GM06990 (cell line): ENCODE results near the gene SEC62.

Source experiments
- DNase-seq: peaks from one replicate; pipeline ENCODE4 v3.0.0-alpha.2; 2011; ENCODE audit not compliant: insufficient read length; ENCODE audit errors: extremely low read depth
- H3K27me3 ChIP-seq: replicated peaks from 2 replicates; pipeline ENCODE4 v1.6.0; 2011; ENCODE audit warnings: low read length; ENCODE audit not compliant: control insufficient read depth, insufficient read depth
- H3K36me3 ChIP-seq: 2 replicates; pipeline ENCODE4 v1.5.1; 2011; ENCODE audit warnings: low read length; ENCODE audit not compliant: control insufficient read depth, insufficient read depth
- H3K4me3 ChIP-seq: replicated peaks from 2 replicates; pipeline ENCODE4 v1.5.1; 2011; ENCODE audit warnings: low read depth, mild to moderate bottlenecking, control low read depth, low read length
- TF ChIP-seq, protein P1 (sequence below): IDR thresholded peaks from 2 replicates; pipeline ENCODE4 v1.5.1; 2011; ENCODE audit warnings: low read length, control low read depth, mild to moderate bottlenecking, inconsistent platforms; ENCODE audit not compliant: insufficient read depth, poor library complexity, severe bottlenecking

SEC62 gene

DNA sequence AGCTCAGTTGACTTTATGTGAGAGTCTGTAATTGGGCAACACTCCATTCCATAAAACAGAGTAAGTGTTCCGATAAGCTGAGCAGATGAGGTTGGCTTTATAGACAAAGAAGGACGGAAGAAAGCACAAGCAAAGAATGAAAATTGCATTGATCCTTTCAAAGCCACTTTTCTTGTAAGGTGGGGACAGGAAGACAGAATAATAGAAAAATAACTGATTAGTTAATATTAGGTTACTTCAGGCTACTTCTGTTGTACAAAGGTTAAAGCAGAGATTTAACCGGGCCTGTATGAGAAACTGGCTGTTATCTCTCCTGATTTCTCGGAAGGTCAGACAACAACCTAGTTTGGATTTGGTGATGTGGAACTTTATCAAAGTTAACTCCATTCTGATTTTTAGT lies 55.7 kb downstream of the SEC62 start:
- H3K27me3 ChIP-seq = no peaks in the 10 kb centered on the region
- no peak for DNase-seq
- no peaks in the 10 kb centered on the region for H3K36me3 ChIP-seq
- H3K4me3 ChIP-seq = no peak overlapping the region
- TF ChIP-seq, protein P1, sequence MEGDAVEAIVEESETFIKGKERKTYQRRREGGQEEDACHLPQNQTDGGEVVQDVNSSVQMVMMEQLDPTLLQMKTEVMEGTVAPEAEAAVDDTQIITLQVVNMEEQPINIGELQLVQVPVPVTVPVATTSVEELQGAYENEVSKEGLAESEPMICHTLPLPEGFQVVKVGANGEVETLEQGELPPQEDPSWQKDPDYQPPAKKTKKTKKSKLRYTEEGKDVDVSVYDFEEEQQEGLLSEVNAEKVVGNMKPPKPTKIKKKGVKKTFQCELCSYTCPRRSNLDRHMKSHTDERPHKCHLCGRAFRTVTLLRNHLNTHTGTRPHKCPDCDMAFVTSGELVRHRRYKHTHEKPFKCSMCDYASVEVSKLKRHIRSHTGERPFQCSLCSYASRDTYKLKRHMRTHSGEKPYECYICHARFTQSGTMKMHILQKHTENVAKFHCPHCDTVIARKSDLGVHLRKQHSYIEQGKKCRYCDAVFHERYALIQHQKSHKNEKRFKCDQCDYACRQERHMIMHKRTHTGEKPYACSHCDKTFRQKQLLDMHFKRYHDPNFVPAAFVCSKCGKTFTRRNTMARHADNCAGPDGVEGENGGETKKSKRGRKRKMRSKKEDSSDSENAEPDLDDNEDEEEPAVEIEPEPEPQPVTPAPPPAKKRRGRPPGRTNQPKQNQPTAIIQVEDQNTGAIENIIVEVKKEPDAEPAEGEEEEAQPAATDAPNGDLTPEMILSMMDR = no peak

DNA sequence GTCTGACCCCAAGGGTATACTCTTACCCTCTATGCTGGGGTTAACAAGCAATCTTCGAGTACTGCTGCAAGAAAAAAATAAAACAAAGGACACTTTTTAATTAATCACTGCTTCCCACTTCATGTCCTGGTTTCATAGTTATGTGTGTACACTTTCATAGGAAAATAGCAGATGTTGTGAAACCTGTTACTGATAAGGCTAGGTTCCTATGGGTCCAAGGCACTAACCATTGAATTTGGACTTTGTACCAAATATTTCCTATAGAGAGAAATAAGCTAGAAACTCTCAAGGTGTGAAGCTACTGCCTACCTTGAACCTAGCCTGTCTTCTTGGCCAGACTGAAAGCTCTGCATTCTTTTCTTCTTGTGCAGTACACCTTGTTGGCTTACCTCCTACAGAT lies 56.6 kb downstream of the SEC62 start:
- no peaks in the 10 kb centered on the region for H3K36me3 ChIP-seq
- H3K27me3 ChIP-seq = no peaks in the 10 kb centered on the region
- DNase-seq = no peak
- H3K4me3 ChIP-seq = no peak overlapping the region
- TF ChIP-seq, protein P1 = no peak

DNA sequence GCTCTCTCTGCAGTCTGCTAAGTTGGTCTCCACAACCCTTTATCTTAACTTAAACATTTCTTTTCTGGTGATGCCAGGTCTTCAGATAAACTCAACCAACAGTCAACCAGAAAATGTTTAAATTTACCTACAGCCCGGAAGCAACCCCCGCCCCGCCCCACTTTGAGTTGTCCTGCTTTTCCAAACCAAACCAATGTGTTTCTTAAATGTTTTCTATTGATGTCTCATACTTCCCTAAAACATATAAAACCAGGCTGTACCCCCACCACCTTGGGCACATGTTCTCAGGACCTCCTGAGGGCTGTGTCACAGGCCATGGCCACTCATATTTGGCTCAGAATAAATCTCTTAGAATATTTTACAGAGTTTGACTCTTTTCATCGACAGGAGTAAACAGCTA lies 58.0 kb downstream of the SEC62 start:
- Histone ChIP-seq H3K4me3 (no peak overlapping the region), H3K27me3 (no peaks in the 10 kb centered on the region), H3K36me3 (no peaks in the 10 kb centered on the region)
- no peak for DNase-seq
- TF ChIP-seq, protein P1 = no peak

DNA sequence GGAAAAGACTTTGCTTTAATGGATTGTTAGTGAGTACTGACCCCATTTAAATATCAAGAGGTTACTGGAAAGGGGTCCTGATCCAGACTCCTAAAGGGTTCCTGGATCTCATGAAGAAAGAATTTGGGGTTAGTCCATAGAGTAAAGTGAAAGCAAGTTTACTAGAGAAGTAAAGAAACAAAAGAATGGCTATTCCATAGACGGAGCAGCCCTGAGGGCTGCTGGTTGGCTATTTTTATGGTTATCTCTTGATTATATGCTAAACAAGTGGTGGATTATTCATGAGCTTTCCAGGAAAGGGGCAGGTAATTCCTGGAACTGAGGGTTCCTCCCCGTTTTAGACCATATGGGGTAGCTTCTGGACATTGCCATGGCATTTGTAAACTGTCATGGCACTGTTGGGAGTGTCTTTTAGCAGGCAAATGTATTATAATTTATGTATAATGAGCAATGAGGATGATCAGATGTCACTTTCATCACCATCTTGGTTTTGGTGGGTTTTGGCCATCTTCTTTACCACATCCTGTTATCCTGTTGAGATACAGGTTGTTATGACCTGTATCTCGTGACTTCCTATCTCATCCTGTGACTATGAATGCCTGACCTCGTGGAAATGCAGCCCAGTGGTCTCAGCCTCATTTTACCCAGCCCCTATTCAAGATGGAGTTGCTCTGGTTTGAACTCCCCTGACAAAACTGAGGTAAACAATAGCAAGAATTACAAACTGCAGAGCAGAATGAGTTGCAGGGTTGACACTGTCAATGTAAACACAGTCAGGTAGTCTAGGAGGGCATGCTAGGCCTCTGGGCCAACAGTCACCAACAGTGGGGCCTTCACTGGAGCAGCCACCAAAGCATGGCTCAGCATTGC lies 60.9 kb downstream of the SEC62 start:
- no peak for DNase-seq
- H3K4me3 ChIP-seq = no peak overlapping the region
- TF ChIP-seq, protein P1 = no peak
- H3K27me3 ChIP-seq = no peaks in the 10 kb centered on the region
- no peaks in the 10 kb centered on the region for H3K36me3 ChIP-seq

DNA sequence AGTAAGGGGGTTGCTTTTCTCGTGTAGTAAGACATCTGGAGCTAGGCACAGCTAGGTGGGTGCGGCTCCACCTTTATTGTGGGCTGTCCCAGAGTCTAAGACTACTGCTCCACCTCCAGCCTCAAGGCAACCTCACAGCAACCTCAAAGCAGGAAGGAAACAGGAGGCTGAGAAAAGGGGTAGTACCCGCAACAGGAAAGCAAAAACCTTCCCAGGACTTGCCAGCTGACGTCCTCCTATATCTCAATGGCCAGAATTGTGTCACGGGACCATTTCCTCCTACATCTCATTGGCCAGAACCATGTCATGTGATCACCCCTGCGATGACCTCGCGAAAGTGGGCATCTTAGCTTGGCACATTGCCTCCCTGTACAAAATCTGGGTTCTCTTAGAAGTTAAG lies 66.9 kb downstream of the SEC62 start:
- Histone ChIP-seq H3K27me3 (no peaks in the 10 kb centered on the region), H3K36me3 (no peaks in the 10 kb centered on the region), H3K4me3 (no peak overlapping the region)
- DNase-seq = no peak
- TF ChIP-seq, protein P1 = no peak
